NB4 (cell line): ENCODE measurements around the gene POU2AF2.

Experiments
- CTCF ChIP-seq: IDR thresholded peaks from one replicate; pipeline ENCODE4 v1.5.1; 2012; ENCODE audit warnings: low read depth, low read length
- MAX ChIP-seq: IDR thresholded peaks from 2 replicates; pipeline ENCODE4 v1.6.1; 2011; ENCODE audit warnings: low read depth, low read length
- MYC ChIP-seq: IDR thresholded peaks from 2 replicates; pipeline ENCODE4 v1.6.1; 2011; ENCODE audit warnings: low read depth, low read length
- POLR2A ChIP-seq: IDR thresholded peaks from 2 replicates; pipeline ENCODE4 v1.6.1; 2011; ENCODE audit warnings: mild to moderate bottlenecking; ENCODE audit not compliant: insufficient read length; ENCODE audit errors: extremely low read depth

- no peak for TF ChIP-seq CTCF
- TF ChIP-seq POLR2A: no peak
- TF ChIP-seq MAX: no peak
- TF ChIP-seq MYC: no peak
Observed at GRCh38 chr11:111258046-111258445, 12.5 kb downstream of the POU2AF2 start.
